Calu3 (cell line): ENCODE results near the gene CAP1. TPM values are rescaled to one million over a fixed set of nuclear protein-coding genes. Genes with fewer than 3 reads are reported as not detected.
A peak's percentile ranks its signal among the peaks of the same experiment; 100 is the strongest.

Experiments
- Bru-seq: library from RNA; stranded (reverse); fragments of 400-500 nt; gene quantifications from one replicate; lab custom pipeline; 2021; lab: Mats Ljungman, UMichigan
- BruChase-seq, 2 experiments: library from RNA; stranded (reverse); fragments of 400-500 nt; gene quantifications; one replicate each; lab custom pipeline; 2021; lab: Mats Ljungman, UMichigan
- BruUV-seq: library from RNA; stranded (reverse); fragments of 400-500 nt; replicated peaks from 2 replicates; lab custom pipeline; 2021; lab: Mats Ljungman, UMichigan
- CTCF ChIA-PET: fragments of 300-600 bp; sonication (Branson Sonifier 250); formaldehyde crosslinking; loops from one replicate; lab custom pipeline; 2022; ENCODE audit warnings: antibody characterized with exemption; lab: Charles Lee
- DNase-seq: peaks from one replicate; pipeline ENCODE4 v3.0.0; 2022
- H3K27ac Mint-ChIP-seq: one replicate; pipeline ENCODE4 v1.8.0; 2022; ENCODE audit warnings: mixed read lengths; ENCODE audit not compliant: unreplicated experiment
- H3K27me3 Mint-ChIP-seq: one replicate; pipeline ENCODE4 v1.8.0; 2022; ENCODE audit warnings: mixed read lengths; ENCODE audit not compliant: unreplicated experiment
- H3K36me3 Mint-ChIP-seq: one replicate; pipeline ENCODE4 v1.8.0; 2022; ENCODE audit warnings: mild to moderate bottlenecking, moderate library complexity, mixed read lengths; ENCODE audit not compliant: insufficient read depth, unreplicated experiment
- H3K4me1 Mint-ChIP-seq: one replicate; pipeline ENCODE4 v1.8.0; 2022; ENCODE audit warnings: mild to moderate bottlenecking, low read depth, mixed read lengths; ENCODE audit not compliant: unreplicated experiment
- H3K4me3 Mint-ChIP-seq: one replicate; pipeline ENCODE4 v1.8.0; 2022; ENCODE audit warnings: mild to moderate bottlenecking, low read depth, moderate library complexity, mixed read lengths; ENCODE audit not compliant: unreplicated experiment
- H3K9me3 Mint-ChIP-seq: one replicate; pipeline ENCODE4 v1.8.0; 2022; ENCODE audit warnings: low read depth, mixed read lengths; ENCODE audit not compliant: unreplicated experiment
- CTCF ChIP-seq: fragments of 200-600 bp; IDR thresholded peaks from one replicate; pipeline ENCODE4 v1.8.0; 2022; ENCODE audit warnings: antibody characterized with exemption; ENCODE audit not compliant: unreplicated experiment
- intact Hi-C: fragments of 100-400 bp; cut with micrococcal nuclease; formaldehyde crosslinking; loops from one replicate; pipeline ENCODE4 v1.10.0; 2022; ENCODE audit not compliant: unreplicated experiment
- long read RNA-seq: library from polyadenylated mRNA; stranded (forward); transcript quantifications from one replicate; pipeline ENCODE4 v2.0.0, GENCODE V29; 2022
- total RNA-seq: library from RNA; stranded (reverse); gene quantifications from 2 replicates; pipeline ENCODE4 v1.2.3, GENCODE V29; 2022

Gene CAP1
- total RNA-seq, result 307 and 309 TPM in 2 replicates
- Bru-seq, nascent RNA, result percentile 90 among the genes with signal in this experiment
- BruChase-seq, experiment 1, labeled RNA remaining after a 6-hour chase, result percentile 95 among the genes with signal in this experiment
- percentile 87 among the genes with signal in this experiment for BruChase-seq, experiment 2, labeled RNA remaining after a 2-hour chase
- long read RNA-seq, transcript CAP1-201 (13 exons, 2,592 nt), result minor isoform, 16 of 431 reads
- long read RNA-seq, transcript CAP1-202 (13 exons, 1,496 nt), result minor isoform, 61 of 431 reads
- long read RNA-seq, transcript CAP1-203 (13 exons, 3,105 nt), result minor isoform, 67 of 431 reads
- long read RNA-seq, transcript CAP1-206 (13 exons, 2,217 nt), result major isoform, 159 of 431 reads
- long read RNA-seq, partial matches to known transcripts, result 33 of 431 reads
- long read RNA-seq, other reads (novel, unspliced or antisense), result 84 of 431 reads

GRCh38 chr1:40040511-40041465 is at the start of gene CAP1:
TSS of gene CAP1 (plus strand) at chr1:40040729. CDS start at chr1:40059347, 18,618 bp downstream.
- peak within 1 kb of the TSS; percentile 85 for H3K4me3 Mint-ChIP-seq
- no peaks in the 10 kb centered on the region for H3K9me3 Mint-ChIP-seq
- TSS peak; percentile 75 for BruUV-seq
- H3K36me3 Mint-ChIP-seq, result peaks cover 53% of the 10 kb centered on the region
- no peak for TF ChIP-seq CTCF
- CTCF ChIA-PET, result interaction anchor here (0.5 to 1.5 kb wide), 2 partner anchors 11 to 448 kb away, joined by 3 to 8 read pairs; no protein-coding TSS in a partner anchor
- H3K4me1 Mint-ChIP-seq, result peaks cover 29% of the 10 kb centered on the region
- intact Hi-C loops, result no loop called here
- no peaks in the 10 kb centered on the region for H3K27me3 Mint-ChIP-seq
- peak within 1 kb of the TSS; percentile 77 for H3K27ac Mint-ChIP-seq
- DNase-seq, result peak; percentile 99

- CTCF ChIA-PET, result interaction anchor here (0.7 kb wide), 2 partner anchors 100 to 367 kb away, joined by 3 to 6 read pairs; no protein-coding TSS in a partner anchor
- H3K27ac Mint-ChIP-seq, result no peak overlapping the region
- no peaks in the 10 kb centered on the region for H3K27me3 Mint-ChIP-seq
- intact Hi-C loops, result no loop called here
- peaks cover 5% of the 10 kb centered on the region for H3K36me3 Mint-ChIP-seq
- H3K4me3 Mint-ChIP-seq, result no peak overlapping the region
- peaks cover 15% of the 10 kb centered on the region for H3K4me1 Mint-ChIP-seq
- no peaks in the 10 kb centered on the region for H3K9me3 Mint-ChIP-seq
- TF ChIP-seq CTCF, result no peak
- DNase-seq, result no peak
- no TSS peak for BruUV-seq
These were observed 48.3 kb upstream of the CAP1 start for GRCh38 chr1:39992234-39992633.

GRCh38 chr1:39992888-39993287 is 47.6 kb upstream of the CAP1 start:
- CTCF ChIA-PET, result no interaction called here
- Mint-ChIP-seq H3K4me3 (no peak overlapping the region), H3K36me3 (peaks cover 5% of the 10 kb centered on the region), H3K27ac (no peak overlapping the region), H3K27me3 (no peaks in the 10 kb centered on the region), H3K9me3 (no peaks in the 10 kb centered on the region), H3K4me1 (peaks cover 12% of the 10 kb centered on the region)
- BruUV-seq, result no TSS peak
- intact Hi-C loops, result no loop called here
- DNase-seq, result no peak
- TF ChIP-seq CTCF, result no peak

- Mint-ChIP-seq H3K4me3 (no peak overlapping the region), H3K9me3 (no peaks in the 10 kb centered on the region)
- CTCF ChIA-PET, result no interaction called here
These were observed 44.5 kb upstream of the CAP1 start for GRCh38 chr1:39995973-39996393.

More at GRCh38 chr1:39995973-39996393, 44.5 kb upstream of the CAP1 start:
- intact Hi-C loops, result no loop called here
- DNase-seq, result no peak
- BruUV-seq, result no TSS peak
- no peak for TF ChIP-seq CTCF
- no peaks in the 10 kb centered on the region for H3K27me3 Mint-ChIP-seq
- no peak overlapping the region for H3K27ac Mint-ChIP-seq
- H3K4me1 Mint-ChIP-seq, result no peaks in the 10 kb centered on the region
- H3K36me3 Mint-ChIP-seq, result peaks cover 5% of the 10 kb centered on the region
